ENCODE data around the gene NPAT.

- TF ChIP-seq CTCF (IDR thresholded peaks at IDR 0.05 in 2 of 3, conservative IDR thresholded peaks at IDR 0.05 in 1 of 3; ENCODE audit: borderline replicate concordance in 1 of 3, insufficient read depth in 1 of 3, low read depth in 2 of 3, low read length in 2 of 3) = no peak
- no peak for TF ChIP-seq TCF7L2 (IDR thresholded peaks at IDR 0.05; ENCODE audit: borderline replicate concordance, extremely low read depth, insufficient read depth, insufficient read length)
Measured at GRCh38 chr11:108224366-108224765, 1.9 kb upstream of the NPAT start.
